HG03439 (cell line): Measurements from ENCODE around the gene SDR9C7.
"Not testable (repeated sequence)": the region's sequence is repeated elsewhere in the genome, so short reads cannot be mapped to it uniquely, and the experiment has no call there.

Experiments
- ATAC-seq: cut with Tn5 transposase; IDR thresholded peaks from one replicate; pipeline ENCODE4 v1.9.1; 2021; ENCODE audit warnings: mild to moderate bottlenecking, moderate library complexity; ENCODE audit not compliant: unreplicated experiment

SDR9C7 gene

GRCh38 chr12:56954057-56954957, 20.1 kb upstream of the SDR9C7 start:
- no peak for ATAC-seq

DNA sequence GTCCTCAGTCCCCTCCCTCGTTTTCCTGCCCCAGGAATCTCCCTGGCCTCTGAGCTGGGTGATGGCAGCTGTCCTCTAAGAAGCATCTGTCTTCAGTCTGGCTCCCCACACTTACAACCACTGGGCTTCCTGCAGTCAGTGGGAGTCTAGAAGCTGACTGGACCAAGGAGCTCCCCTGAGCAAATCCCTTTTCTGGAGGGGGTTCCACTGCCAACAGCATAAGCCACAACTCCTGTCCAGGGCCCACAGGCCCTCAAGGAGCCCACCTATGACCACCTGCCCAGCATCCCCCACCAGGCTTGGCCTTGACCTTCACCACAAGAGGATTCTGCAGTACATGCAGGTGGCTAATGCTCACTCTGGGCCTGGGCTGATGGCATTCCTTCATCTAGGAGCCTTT, 19.1 kb upstream of the SDR9C7 start:
- ATAC-seq = no peak

DNA sequence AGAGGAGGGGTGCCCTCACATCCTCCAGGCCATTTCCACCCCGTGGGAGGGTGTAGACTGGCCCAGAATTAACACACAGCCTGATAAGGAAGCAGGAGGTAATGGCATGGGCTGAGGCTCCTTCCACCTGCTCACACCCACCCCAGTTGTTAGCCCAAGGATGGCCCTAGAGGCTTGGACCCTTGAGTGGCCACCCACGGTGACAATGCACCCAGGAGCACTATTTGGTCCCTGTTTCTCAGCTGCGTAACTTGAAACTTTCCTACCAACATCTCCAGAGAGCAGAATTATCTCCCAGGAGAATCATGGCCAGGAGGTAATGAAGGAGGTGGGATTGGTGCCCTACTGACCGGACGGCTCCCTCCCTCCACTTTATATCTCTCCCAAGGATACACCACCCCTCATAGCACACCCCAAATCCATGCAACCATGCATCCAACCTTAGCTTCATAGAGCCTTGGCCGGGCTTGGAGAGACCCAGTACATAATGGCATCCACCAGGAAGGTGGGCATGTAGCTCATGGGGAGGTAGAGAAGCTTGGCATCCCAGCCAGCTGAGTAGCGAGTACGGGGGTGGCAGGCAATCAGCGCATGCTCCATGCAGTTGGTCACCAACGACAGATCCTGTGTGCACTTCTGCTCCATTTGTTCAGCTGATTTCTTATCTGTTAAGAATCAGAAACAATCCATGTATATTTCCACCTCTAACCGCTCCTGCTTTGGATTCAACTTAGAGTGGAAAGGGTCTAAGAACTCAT, 17.6 kb upstream of the SDR9C7 start:
- ATAC-seq = no peak

DNA sequence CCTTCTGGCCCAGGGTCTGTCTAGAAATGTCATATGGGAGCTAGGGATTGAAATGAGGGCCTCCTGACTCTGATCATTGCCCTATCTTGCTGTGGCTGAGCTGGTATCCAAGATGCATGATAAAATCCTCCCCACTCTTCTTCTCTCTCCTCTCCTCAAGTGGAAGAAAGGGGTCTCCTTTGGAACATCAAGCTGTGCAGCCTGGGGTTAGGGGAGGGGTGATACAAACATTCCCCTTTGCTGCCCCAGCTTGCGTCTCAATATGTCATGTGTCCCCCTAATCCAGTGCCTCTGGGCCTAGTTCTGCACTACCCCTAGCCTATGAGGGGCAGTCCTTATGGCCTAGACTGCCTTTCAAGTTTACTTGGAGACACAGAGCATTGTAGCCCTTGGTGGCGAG, 14.7 kb upstream of the SDR9C7 start:
- no peak for ATAC-seq

DNA sequence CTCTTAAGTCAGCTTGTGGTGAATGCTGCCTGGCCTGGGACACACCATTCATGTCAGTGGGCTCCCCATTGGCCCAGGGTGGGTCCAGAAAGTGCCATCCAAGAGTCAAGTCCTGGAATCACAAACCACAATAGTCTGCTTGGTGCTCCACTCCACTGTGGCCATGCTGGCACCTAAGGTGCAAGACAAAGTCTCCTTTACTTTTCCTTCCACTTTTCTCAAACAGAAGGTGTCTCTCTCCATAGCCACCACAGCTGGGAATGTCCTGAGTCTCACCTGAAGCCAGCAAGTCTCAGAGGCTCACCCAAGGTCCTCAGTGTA, 14.2 kb upstream of the SDR9C7 start:
- no peak for ATAC-seq

DNA sequence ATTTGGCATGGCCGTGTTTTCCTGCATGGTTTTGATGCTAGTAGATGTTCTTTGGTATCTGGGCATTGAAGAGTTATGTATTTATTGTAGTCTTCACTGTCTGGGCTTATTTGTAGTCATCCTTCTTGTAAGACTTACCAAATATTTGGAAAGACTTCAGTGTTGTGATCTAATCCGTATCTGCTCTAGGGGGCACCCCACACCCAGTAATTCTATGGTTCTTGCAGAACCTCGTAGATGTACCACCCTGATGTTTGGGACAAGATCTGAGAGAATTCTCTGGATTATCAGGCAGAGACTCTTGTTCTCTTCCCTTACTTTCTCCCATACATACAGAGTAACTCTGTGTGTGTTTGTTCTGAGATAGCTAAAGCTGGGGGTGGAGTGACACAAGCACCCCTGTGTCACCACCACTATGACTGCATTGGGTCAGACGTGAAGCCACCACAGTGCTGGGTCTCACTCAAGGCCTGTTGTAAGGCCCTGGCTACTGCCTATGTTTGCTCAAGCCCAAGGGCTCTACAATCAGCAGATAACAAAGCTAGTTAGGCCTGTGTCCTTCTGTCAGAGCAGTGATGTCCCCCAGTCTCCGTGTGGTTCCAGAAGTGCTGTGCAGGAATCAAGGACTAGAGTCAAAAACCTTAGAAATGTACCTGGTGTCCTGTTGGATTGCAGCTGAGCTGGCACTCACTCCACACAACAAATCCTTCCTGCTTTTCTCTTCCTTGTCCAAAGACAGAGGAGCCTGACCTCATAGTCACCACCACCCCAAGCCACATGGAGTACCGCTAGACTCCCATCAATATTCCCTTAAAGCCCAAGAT, 13.6 kb upstream of the SDR9C7 start:
- ATAC-seq = no peak

DNA sequence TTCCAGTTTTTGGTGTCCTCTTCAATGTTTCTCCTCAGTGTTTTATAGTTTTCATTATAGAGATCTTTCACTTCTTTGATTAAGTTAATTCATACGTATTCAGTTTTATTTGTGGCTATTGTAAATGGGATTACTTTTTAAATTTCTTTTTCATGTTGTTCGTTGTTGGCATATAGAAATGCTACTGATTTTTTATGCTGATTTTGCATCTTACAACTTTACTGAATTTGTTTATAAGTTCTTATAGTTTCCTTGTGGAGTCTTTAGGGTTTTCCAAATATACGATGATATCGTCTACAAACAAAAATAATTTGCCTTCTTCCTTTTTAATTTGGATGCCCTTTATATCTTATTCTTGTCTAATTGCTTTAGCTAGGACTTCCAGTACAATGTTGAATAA, 9.7 kb upstream of the SDR9C7 start:
- ATAC-seq = no peak

GRCh38 chr12:56943374-56943773, 9.2 kb upstream of the SDR9C7 start:
- ATAC-seq = not testable (repeated sequence)

GRCh38 chr12:56941299-56942017, 7.2 kb upstream of the SDR9C7 start:
- no peak for ATAC-seq

- not testable (repeated sequence) for ATAC-seq
These were observed 6.7 kb upstream of the SDR9C7 start for GRCh38 chr12:56940942-56941298.

GRCh38 chr12:56935752-56936151, 1.5 kb upstream of the SDR9C7 start:
- ATAC-seq = no peak

DNA sequence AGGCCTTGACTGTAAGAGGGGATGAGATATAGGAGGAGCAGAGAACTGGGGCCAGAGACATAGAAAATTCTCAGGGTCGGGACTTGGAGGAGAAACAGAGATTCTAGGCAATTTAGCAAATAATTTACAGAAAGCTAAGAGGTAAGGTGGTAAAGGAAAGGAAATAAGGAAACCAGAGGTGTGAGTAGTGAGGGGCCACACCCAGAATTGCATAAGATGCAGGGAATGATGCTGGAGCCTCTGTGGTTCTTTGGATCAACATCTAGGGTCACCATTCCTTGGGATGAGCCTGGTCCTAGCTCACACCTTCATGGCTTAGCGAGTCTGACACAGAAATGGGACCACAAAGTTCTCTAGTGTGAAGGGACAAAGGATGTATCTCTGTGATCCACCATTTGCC, 949 bp upstream of the SDR9C7 start:
- no peak for ATAC-seq

GRCh38 chr12:56932867-56933266, 1.3 kb downstream of the SDR9C7 start:
- ATAC-seq = no peak

GRCh38 chr12:56932146-56932545, 2.1 kb downstream of the SDR9C7 start:
- no peak for ATAC-seq

GRCh38 chr12:56931474-56931978, 2.7 kb downstream of the SDR9C7 start:
- ATAC-seq = no peak

DNA sequence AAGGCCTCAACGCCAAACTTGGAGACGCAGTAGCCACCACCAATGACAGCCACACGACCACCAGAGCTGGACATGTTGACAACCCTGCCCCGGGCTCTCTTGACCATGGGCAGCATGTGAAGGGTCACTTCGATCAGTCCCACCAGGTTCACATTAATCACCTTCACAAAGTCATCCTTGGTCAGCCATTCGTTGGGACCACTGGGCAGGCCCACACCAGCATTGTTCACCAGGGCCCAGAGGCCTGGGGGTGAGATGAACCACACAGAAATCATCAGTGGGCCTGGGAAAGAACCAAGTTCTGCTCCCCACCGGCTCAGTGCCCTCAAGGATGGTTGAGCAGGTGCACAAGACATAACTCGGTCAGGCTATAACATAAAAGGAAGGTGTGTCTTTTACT, 4.0 kb downstream of the SDR9C7 start:
- ATAC-seq = no peak

DNA sequence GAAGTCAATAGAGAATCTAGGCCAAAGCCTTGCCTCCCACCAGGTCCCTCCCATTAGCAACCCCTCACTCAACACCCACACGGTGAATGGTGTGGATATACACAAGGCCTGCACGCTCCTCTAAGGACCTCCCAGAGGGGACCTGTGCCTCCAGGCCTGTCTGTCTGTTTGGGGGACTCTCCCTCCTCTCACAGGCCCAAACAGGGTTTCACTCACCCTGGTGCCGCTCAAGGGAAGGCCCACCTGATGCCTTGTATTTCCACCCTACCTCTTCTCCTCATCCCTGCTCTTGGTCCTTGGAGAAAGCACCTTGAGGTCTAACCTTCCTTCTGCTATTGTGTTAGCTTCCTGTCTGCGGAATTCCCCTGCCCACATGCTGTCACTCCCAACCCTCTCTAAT, 4.4 kb downstream of the SDR9C7 start:
- ATAC-seq = no peak

DNA sequence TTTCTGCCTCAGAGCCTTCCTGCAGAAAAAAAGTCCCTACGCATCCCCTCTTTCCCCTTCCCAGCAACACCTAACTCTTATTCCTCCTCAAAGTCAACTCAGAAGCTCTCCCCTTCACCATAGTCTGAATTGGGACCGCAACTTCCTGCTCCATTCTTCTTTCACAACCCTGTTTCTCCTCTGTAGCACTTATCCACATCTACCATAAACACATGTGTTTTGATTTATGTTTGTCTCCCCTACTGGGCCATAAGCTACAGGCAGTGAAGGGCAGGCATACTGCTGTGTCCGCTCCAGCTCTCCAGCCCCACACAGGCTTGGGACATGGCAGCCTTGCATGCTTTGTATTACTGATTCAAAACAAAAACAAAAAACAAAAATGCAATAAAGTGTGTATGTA, 5.9 kb downstream of the SDR9C7 start:
- ATAC-seq = no peak

GRCh38 chr12:56927281-56927680, 6.9 kb downstream of the SDR9C7 start:
- ATAC-seq = no peak

- no peak for ATAC-seq
These were observed 12.2 kb downstream of the SDR9C7 start for GRCh38 chr12:56922031-56922430.

DNA sequence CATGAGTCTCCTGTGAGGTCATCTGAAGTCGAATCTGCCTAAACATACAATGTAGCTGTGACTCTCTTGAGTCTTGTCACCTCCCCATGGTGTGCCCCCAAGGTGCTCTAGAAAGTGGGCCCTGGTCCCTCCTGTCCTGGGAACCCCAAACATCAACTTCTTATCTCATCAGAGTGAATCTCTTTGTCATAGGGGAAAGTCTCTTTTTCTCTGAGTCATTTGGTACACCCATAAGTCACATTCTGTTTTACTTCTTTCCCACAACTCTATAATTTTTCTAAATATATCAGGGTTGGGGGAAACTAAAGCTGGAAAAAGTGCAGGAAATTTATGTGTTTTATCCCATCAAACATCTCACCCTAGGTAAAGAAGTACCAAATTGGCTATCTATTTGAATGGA, 12.9 kb downstream of the SDR9C7 start:
- ATAC-seq = no peak
